Upper lobe of left lung (tissue), 4 donors: ENCODE data around the gene SLC44A5.
"Not testable (repeated sequence)": the region's sequence is repeated elsewhere in the genome, so short reads cannot be mapped to it uniquely, and the experiment has no call there.

Experiments used
- EP300 ChIP-seq, 4 donors: sonication (generic); formaldehyde crosslinking; IDR thresholded peaks; one replicate each; pipeline ENCODE4 v1.5.1; 2017; ENCODE audit warnings: antibody characterized with exemption in 4 of 4, control low read depth in 2 of 4
- POLR2A ChIP-seq, 4 donors: fragments of 450-650 bp; IDR thresholded peaks; one replicate each; pipeline ENCODE4 v1.5.1; 2016 to 2017; ENCODE audit warnings: antibody characterized with exemption in 4 of 4, mild to moderate bottlenecking in 2 of 4
- TF ChIP-seq, protein P1 (sequence below), 6 experiments: fragments of 450-650 bp in 4 of 6; fragments of 200-600 bp in 2 of 6; sonication (generic) in 2 of 6; IDR thresholded peaks; one replicate each; pipeline ENCODE4 v1.5.1; 2016 to 2019; ENCODE audit warnings: antibody characterized with exemption in 6 of 6

DNA sequence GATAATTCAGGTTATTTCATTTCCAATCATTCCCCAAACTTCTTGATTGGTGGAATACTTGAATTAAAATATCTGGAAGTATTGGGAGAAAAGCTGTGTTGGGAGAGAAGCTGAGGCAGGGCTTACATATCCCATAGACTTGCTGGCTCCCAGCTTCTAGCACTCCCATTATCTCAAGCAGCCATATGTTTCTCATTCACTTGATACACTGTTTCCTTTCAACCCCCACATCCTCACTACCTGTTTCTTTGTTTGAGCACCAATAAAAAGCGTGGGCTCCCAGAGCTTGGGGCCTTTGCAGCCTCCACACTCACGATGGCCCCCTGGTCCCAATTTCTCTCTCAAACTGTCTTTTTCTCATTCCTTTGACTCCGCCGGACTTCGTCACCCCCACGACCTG is 256.6 kb downstream of the SLC44A5 start:
- TF ChIP-seq, protein P1, sequence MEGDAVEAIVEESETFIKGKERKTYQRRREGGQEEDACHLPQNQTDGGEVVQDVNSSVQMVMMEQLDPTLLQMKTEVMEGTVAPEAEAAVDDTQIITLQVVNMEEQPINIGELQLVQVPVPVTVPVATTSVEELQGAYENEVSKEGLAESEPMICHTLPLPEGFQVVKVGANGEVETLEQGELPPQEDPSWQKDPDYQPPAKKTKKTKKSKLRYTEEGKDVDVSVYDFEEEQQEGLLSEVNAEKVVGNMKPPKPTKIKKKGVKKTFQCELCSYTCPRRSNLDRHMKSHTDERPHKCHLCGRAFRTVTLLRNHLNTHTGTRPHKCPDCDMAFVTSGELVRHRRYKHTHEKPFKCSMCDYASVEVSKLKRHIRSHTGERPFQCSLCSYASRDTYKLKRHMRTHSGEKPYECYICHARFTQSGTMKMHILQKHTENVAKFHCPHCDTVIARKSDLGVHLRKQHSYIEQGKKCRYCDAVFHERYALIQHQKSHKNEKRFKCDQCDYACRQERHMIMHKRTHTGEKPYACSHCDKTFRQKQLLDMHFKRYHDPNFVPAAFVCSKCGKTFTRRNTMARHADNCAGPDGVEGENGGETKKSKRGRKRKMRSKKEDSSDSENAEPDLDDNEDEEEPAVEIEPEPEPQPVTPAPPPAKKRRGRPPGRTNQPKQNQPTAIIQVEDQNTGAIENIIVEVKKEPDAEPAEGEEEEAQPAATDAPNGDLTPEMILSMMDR (IDR thresholded peaks at IDR 0.05) = not testable (repeated sequence)
- not testable (repeated sequence) for TF ChIP-seq EP300, POLR2A (IDR thresholded peaks at IDR 0.05)
